Activated B cell treated with CpG ODN at 0.5 μM for 24 hours (primary cell): Measurements from ENCODE around the gene TREX2. TPM values are rescaled to one million over a fixed set of nuclear protein-coding genes. Genes with fewer than 3 reads are reported as not detected.

Experiments used
- ATAC-seq: fragments of 200-7000 bp; cut with Tn5 transposase; one replicate; pipeline ENCODE4 v1.10.0; 2021; ENCODE audit warnings: low read depth, mild to moderate bottlenecking, moderate library complexity
- CTCF ChIA-PET: fragments of 350-600 bp; sonication (Branson Sonifier 250); formaldehyde crosslinking; loops from one replicate; lab custom pipeline; 2021; ENCODE audit warnings: antibody characterized with exemption; lab: Charles Lee
- POLR2A ChIA-PET: fragments of 350-600 bp; sonication (Branson Sonifier 250); formaldehyde crosslinking; loops from one replicate; lab custom pipeline; 2021; ENCODE audit warnings: antibody characterized with exemption; lab: Charles Lee
- DNase-seq: peaks from one replicate; pipeline ENCODE4 v3.0.0; 2022
- H3K27ac Mint-ChIP-seq: one replicate; pipeline ENCODE4 v1.8.0; 2020; ENCODE audit warnings: mixed read lengths
- H3K27me3 Mint-ChIP-seq: one replicate; pipeline ENCODE4 v1.8.0; 2021; ENCODE audit warnings: mixed read lengths
- H3K36me3 Mint-ChIP-seq: one replicate; pipeline ENCODE4 v1.8.0; 2021; ENCODE audit warnings: low read depth, mixed read lengths
- H3K4me1 Mint-ChIP-seq: one replicate; pipeline ENCODE4 v1.8.0; 2021; ENCODE audit warnings: mixed read lengths
- H3K4me3 Mint-ChIP-seq: one replicate; pipeline ENCODE4 v1.8.0; 2020; ENCODE audit warnings: mild to moderate bottlenecking, mixed read lengths
- H3K9me3 Mint-ChIP-seq: one replicate; pipeline ENCODE4 v1.8.0; 2020; ENCODE audit warnings: mixed read lengths
- intact Hi-C: fragments of 100-400 bp; cut with micrococcal nuclease; formaldehyde crosslinking; loops from one replicate; pipeline ENCODE4 v1.15.1; 2024
- total RNA-seq: library from RNA; stranded (reverse); gene quantifications from 2 replicates; pipeline ENCODE4 v1.2.3, GENCODE V29; 2022
- TF ChIP-seq, protein P1 (sequence below): fragments of 200-600 bp; IDR thresholded peaks from one replicate; pipeline ENCODE4 v1.8.0; 2022; ENCODE audit warnings: antibody characterized with exemption, mild to moderate bottlenecking

The TREX2 gene
- total RNA-seq, 1 donor from 2014 or later, result 3.2 TPM

DNA sequence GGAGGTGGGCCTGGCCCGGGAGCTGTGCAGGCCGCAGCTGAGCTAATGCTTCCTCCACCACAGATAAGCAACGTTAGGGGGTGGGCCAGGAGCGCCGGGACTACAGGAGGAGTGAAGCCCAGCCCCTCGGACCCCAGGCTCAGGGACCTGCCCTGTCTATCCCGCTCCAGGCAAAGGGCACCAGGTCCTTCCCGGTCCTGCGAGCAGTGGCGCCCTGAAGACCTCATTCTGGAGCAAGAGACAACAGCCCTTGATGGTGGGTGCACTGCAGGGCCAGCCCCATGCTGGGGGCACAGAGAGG lies 730 bp upstream of the TREX2 start:
- POLR2A ChIA-PET, result no interaction called here
- no peaks in the 10 kb centered on the region for H3K4me1 Mint-ChIP-seq
- H3K27me3 Mint-ChIP-seq, result no peaks in the 10 kb centered on the region
- H3K4me3 Mint-ChIP-seq, result no peak overlapping the region
- intact Hi-C loops, result no loop called here
- no peak for ATAC-seq
- H3K27ac Mint-ChIP-seq, result no peak overlapping the region
- DNase-seq, result no peak
- CTCF ChIA-PET, result no interaction called here
- H3K36me3 Mint-ChIP-seq, result peaks cover 19% of the 10 kb centered on the region
- TF ChIP-seq, protein P1, sequence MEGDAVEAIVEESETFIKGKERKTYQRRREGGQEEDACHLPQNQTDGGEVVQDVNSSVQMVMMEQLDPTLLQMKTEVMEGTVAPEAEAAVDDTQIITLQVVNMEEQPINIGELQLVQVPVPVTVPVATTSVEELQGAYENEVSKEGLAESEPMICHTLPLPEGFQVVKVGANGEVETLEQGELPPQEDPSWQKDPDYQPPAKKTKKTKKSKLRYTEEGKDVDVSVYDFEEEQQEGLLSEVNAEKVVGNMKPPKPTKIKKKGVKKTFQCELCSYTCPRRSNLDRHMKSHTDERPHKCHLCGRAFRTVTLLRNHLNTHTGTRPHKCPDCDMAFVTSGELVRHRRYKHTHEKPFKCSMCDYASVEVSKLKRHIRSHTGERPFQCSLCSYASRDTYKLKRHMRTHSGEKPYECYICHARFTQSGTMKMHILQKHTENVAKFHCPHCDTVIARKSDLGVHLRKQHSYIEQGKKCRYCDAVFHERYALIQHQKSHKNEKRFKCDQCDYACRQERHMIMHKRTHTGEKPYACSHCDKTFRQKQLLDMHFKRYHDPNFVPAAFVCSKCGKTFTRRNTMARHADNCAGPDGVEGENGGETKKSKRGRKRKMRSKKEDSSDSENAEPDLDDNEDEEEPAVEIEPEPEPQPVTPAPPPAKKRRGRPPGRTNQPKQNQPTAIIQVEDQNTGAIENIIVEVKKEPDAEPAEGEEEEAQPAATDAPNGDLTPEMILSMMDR, result no peak
- no peaks in the 10 kb centered on the region for H3K9me3 Mint-ChIP-seq

DNA sequence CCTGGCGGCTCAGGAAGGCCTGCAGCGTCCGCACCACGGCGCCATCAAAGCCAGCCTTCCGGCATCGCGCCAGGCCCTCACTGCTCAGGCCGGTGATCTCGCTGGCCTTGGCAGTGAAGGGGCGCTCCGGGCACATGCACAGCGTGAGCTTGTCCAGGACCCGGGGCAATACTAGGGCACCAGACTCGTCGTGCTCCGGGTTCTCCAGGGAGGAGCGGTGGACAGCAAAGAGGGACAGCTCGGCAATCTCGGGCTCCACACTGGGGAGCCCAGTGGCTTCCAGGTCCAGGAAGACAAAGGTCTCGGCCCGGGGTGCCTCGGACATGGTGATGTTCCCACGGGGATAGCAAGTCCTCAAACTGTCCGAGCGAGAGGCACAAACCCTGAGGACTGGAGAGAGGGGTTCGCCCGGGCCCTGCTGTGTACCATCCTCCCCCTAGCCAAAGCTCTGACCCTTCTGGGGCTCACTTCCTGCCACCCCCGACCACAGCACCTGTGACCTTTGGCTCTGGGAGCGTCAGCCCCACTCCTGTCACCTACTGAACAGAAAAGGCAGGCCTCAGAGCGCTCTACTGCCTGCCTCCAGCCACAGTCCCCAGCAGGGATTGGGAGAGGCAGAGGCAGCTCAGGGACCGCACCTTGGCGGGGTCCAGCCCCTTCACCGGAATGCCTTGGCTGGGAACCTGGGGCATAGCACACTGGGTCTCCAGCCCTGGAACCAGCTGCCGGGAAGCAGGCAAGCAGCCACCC lies 575 bp downstream of the TREX2 start:
- intact Hi-C loops, result no loop called here
- H3K36me3 Mint-ChIP-seq, result peaks cover 10% of the 10 kb centered on the region
- H3K4me1 Mint-ChIP-seq, result no peaks in the 10 kb centered on the region
- H3K27ac Mint-ChIP-seq, result no peak overlapping the region
- no peak overlapping the region for H3K4me3 Mint-ChIP-seq
- CTCF ChIA-PET, result no interaction called here
- DNase-seq (no peak), ATAC-seq (no peak)
- POLR2A ChIA-PET, result no interaction called here
- no peaks in the 10 kb centered on the region for H3K27me3 Mint-ChIP-seq
- TF ChIP-seq, protein P1, result no peak
- no peaks in the 10 kb centered on the region for H3K9me3 Mint-ChIP-seq

DNA sequence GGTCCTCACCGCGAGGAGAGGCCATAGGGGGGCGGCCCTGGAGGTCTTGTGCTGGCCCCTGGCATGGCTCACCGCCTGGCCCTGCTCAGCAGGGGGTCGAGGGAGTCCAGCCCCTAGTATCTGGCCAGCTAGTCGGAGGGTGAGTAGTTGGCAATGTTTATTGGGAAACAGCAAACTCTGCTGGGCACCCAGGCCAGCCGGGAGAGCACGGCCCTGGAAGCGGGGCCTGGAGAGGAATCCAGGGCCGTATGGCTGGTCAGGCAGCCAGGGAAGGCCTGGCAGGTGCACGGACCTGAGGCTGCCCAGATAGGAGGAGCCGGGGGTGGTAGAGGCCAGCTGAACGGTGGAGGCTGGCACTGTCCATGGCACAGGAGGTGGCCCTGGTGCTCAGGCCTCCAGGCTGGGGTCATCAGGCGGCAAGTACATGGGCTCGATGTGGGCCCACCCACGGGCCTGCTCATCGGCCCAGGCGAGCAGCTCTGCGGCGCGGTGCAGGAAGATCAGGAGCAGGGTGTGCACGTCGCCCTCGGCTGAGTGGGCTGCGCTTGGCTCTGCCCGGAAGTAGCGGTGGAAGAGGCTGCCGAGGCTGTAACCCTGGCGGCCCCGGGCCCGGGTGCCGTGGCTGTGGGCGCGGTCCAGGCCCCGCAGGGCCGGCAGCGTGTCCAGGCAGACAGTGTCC lies 1.4 kb downstream of the TREX2 start:
- H3K4me3 Mint-ChIP-seq, result no peak overlapping the region
- ChIA-PET POLR2A (no interaction called here), CTCF (no interaction called here)
- H3K27me3 Mint-ChIP-seq, result no peaks in the 10 kb centered on the region
- intact Hi-C loops, result no loop called here
- ATAC-seq, result no peak
- DNase-seq, result no peak
- peaks cover 5% of the 10 kb centered on the region for H3K36me3 Mint-ChIP-seq
- no peaks in the 10 kb centered on the region for H3K9me3 Mint-ChIP-seq
- H3K27ac Mint-ChIP-seq, result no peak overlapping the region
- TF ChIP-seq, protein P1, result no peak
- no peaks in the 10 kb centered on the region for H3K4me1 Mint-ChIP-seq

DNA sequence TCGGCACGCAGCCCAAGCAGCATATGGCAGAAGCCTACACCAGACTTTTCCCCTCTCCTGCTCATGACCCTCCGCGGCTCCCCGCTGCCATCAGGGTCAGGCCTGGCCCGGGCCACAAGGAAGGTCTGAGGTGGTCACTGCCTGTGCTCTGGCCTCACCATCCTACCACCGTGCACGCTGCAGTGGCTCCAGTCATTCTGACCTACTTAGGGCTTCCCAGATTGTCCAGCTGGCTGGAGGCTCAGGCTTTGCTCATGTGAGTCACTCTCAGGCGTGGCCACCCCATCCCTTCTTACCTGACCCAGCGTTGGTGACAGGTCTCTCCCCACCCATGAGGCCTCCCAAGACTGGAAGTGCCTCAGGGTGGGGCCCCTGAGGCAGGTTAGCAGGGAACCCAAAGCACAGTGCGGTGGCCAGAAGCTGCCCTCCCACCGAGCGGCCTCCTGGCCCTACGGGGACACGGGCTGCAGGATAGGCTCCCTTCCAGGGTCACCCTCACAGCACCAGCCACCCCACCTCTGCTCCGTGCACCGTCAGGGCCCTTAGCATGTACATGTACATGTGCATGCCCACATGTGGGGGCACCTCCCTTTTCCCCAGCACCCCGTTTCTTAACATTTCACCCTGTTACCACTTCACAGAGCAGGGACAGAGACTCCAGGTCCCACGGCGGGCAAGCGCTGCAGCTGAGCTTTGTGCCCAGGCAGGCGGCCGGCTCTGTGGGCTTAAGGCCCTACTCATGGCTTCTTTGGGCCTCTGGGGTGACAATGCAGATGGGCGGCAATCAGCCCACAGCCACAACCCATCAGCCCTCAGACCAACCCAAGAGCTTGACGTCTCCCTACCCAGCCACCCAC lies 2.2 kb downstream of the TREX2 start:
- no peak overlapping the region for H3K27ac Mint-ChIP-seq

More for the DNA sequence above, 2.2 kb downstream of the TREX2 start:
- CTCF ChIA-PET, result no interaction called here
- TF ChIP-seq, protein P1, result no peak
- Mint-ChIP-seq H3K27me3 (peaks cover 1% of the 10 kb centered on the region), H3K4me3 (no peak overlapping the region), H3K4me1 (no peaks in the 10 kb centered on the region), H3K9me3 (no peaks in the 10 kb centered on the region), H3K36me3 (peaks cover 3% of the 10 kb centered on the region)
- intact Hi-C loops, result no loop called here
- ATAC-seq (no peak), DNase-seq (no peak)
- POLR2A ChIA-PET, result no interaction called here
